ENCODE measurements around the gene RPP25L.
A peak's percentile ranks its signal among the peaks of the same experiment; 100 is the strongest.

The RPP25L gene

DNA sequence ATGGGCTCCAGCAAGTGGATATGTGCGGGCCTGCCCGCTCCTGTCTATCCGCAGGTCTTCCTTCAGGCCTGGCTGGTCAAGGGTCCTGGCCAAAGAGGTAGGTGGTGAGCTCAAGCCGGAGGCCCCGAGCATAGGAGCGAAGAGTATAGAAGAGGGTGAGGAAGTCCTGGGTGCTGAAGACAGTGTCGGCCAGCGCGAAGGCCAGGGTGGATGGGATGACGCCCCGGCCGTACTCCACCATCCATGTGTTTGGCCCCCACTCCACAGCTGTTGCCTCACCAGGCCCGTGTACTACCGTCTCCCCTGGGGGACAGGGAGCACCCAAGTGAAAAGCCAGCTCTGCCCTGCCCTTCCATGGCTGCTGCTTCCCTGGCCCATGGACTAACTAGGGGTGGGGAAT lies 23.7 kb upstream of the RPP25L start:
- POLR2A ChIA-PET, result interaction anchor here (0.6 to 0.7 kb wide), 2 partner anchors 11 to 21 kb away, joined by 3 read pairs; partner anchors contain the start of gene GALT
- CTCF ChIA-PET, result interaction anchor here (0.9 to 10.9 kb wide), 13 partner anchors 10 to 303 kb away, joined by 4 to 274 read pairs (median 14); partner anchors contain the start of genes DCTN3, GALT and RPP25L
- no peak for DNase-seq (ENCODE audit: low read depth, low spot score)
- no peak for TF ChIP-seq CTCF (IDR thresholded peaks at IDR 0.05; ENCODE audit: insufficient read depth, low read length, missing control alignments)
- no peak overlapping the region for H3K4me3 ChIP-seq (ENCODE audit: low read depth, low read length)

DNA sequence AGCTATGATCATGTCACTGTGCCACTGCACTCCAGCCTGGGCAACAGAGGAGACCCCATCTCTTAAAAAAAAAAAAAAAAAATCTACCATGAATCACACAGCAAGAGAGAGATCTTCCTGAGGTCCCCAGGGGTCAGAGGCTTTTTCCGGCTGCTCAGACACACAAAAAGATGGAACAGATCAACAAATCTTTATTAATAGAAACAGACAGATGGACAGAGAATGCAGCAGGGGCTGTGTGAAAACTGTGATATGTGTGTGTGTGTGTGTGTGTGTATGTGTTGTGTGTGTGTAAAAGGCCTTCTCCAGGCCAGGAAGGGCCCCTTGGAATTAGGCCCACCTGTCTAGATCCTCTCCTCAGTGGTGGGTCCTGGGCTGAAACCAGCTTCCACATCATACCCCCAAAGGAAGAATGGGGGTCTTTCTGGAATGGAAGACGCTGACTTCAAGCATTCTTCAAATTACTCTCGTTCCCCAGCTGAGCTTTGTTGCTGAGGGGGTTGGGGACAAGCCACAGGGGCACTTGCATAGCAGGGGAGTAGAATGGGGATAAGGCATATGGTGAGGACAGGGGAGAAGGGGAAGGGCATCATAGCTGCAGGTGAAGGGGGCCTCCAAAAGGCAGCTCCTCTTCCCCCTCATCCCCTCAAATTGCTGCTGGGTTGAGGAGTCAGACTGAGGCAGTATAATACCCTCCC lies 22.8 kb upstream of the RPP25L start:
- H3K4me3 ChIP-seq (ENCODE audit: low read depth, low read length), result no peak overlapping the region
- no peak for DNase-seq (ENCODE audit: low read depth, low spot score)
- ChIA-PET CTCF (interaction anchor here (0.6 to 10.9 kb wide), 35 partner anchors 9 to 303 kb away, joined by 3 to 274 read pairs (median 6); partner anchors contain the start of genes DCTN3, ENHO, GALT and IL11RA), POLR2A (interaction anchor here (0.5 to 0.6 kb wide), 3 partner anchors 15 to 1094 kb away, joined by 3 read pairs; partner anchors contain the start of gene DCTN3)
- TF ChIP-seq CTCF (IDR thresholded peaks at IDR 0.05; ENCODE audit: insufficient read depth, low read length, missing control alignments), result no peak

DNA sequence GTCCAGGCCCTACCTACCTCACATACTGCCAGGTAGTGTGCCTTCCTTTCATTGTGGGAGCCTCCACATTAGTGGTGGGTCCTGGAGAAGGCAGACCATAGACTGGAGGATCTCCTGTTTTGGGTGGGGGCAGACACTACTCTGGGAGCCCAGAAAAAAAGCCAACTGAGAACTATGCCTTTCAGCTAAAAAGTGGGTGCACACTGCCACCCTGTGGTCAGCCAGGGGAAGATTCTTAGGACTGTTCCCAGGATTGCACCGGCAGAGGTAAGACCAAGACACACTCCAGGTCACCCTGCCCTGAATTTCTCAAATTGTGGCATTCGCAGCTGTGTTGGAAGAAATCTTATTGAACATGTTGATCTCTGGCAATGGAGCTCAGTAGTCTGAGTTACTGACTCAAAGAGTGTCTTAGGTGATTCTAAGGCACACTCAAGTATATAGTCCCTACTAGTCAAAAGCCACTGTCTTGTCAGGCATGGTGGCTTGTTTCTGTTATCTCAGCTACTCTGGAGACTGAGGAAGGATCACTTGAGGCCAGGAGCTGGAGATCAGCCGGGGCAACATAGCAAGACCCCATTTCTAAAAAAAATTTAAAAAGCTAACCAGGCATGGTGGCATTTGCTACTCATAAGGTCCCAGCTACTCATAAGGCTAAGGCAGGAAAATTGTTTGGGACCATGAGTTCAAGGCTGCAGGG lies 22.1 kb upstream of the RPP25L start:
- H3K4me3 ChIP-seq (ENCODE audit: low read depth, low read length), result no peak overlapping the region
- no peak for DNase-seq (ENCODE audit: low read depth, low spot score)
- CTCF ChIA-PET, result interaction anchor here (0.6 to 10.9 kb wide), 32 partner anchors 9 to 302 kb away, joined by 3 to 274 read pairs (median 6); partner anchors contain the start of genes DCTN3, ENHO, GALT and IL11RA
- TF ChIP-seq CTCF (IDR thresholded peaks at IDR 0.05; ENCODE audit: insufficient read depth, low read length, missing control alignments), result peak; percentile 82
- POLR2A ChIA-PET, result interaction anchor here (0.5 to 0.6 kb wide), 2 partner anchors 14 to 270 kb away, joined by 3 read pairs; partner anchors contain the start of gene DCTN3

DNA sequence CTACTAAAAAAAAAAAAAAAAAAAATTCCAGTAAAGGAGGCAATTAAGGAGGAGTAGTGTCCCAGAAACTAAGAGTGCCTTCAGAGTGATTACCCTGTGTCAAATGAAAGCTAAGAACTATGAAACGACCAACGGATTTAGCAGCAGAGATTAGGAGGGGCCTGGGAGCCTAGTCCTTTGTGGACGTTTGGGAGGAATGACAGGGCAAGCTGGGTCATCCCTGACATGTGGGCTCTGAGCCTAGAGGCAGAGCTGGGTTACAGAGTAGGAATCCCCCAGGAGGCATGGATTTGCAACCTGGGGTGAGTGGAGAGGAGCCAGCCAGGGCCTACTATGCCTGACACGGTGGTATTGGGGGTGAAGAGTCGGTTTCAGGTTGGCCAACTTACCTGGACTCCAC lies 21.3 kb upstream of the RPP25L start:
- POLR2A ChIA-PET, result interaction anchor here (0.5 kb wide), 1 partner anchor 269 kb away, joined by 3 read pairs; no protein-coding TSS in a partner anchor

DNA sequence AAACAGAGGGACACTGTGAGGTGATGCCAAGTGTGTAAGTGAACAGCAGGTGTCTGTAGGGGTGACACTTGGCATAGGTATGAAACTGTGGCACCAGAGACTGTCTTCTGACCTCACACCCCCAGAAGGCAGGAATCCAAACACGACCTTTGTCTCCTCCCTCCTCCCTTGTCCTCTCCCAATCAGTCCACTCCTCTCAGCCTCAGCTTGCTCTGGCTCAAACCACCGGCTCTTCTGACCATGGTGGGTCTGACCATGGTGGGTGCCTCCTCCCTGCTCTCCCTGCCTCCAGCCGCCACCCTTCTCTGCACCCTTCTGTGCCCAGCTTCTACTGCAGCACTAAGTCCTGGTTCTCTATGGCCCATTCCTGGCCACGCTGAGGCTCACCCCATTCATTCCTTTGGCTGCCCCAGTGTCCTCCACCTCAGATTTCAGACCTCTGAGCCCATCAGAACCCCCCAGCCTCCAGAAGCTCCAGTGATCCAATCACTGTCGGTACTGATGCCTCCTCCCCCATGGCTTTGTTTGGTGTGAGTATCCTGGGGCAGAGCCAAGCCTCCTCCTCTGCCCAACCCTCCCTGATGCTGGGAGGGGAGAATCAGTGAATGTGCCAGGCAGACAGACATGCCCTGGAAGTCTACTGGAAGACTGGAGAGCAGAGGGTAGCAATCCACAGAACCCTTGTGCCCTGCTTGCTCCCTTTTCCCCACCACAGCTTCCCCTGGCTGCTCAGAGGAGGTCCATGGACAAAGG lies 18.7 kb upstream of the RPP25L start:
- no peak for TF ChIP-seq CTCF (IDR thresholded peaks at IDR 0.05; ENCODE audit: insufficient read depth, low read length, missing control alignments)
- no peak overlapping the region for H3K4me3 ChIP-seq (ENCODE audit: low read depth, low read length)
- ChIA-PET POLR2A (no interaction called here), CTCF (interaction anchor here (1.1 to 10.9 kb wide), 9 partner anchors 9 to 83 kb away, joined by 3 to 274 read pairs (median 6); partner anchors contain the start of genes DCTN3, GALT and RPP25L)
- no peak for DNase-seq (ENCODE audit: low read depth, low spot score)

More for the DNA sequence above, 21.3 kb upstream of the RPP25L start:
- CTCF ChIA-PET, result interaction anchor here (1.0 to 10.9 kb wide), 15 partner anchors 8 to 131 kb away, joined by 3 to 274 read pairs (median 11); partner anchors contain the start of genes DCTN3, GALT, IL11RA and RPP25L
- no peak overlapping the region for H3K4me3 ChIP-seq (ENCODE audit: low read depth, low read length)
- no peak for DNase-seq (ENCODE audit: low read depth, low spot score)
- TF ChIP-seq CTCF (IDR thresholded peaks at IDR 0.05; ENCODE audit: insufficient read depth, low read length, missing control alignments), result no peak
